HG03565 (cell line): ENCODE data around the gene STX1A.
"Not testable (repeated sequence)": the region's sequence is repeated elsewhere in the genome, so short reads cannot be mapped to it uniquely, and the experiment has no call there.

Experiments
- ATAC-seq: cut with Tn5 transposase; IDR thresholded peaks from one replicate; pipeline ENCODE4 v1.9.1; 2021; ENCODE audit warnings: mild to moderate bottlenecking, moderate library complexity; ENCODE audit not compliant: unreplicated experiment

Gene STX1A

DNA sequence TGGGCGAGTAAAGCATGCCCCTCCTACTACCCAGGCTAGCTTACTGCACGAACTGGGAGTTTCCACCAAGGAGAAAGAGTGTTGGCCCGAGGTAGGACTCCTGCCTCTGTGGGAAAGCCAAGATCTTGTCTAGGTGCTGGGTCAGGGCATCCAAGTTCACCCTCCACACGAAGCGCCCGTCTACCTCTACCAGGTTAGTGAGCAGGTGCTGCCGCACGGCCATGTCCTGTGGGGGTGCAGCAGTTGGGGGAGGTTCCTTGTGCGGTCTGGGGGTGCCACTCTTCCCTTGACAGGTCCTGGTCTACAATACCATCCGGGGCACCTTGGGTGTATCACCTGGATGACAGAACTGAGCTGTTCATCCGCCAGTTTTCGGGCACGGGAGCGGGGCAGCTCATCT, 17.4 kb upstream of the STX1A start:
- ATAC-seq, result no peak

DNA sequence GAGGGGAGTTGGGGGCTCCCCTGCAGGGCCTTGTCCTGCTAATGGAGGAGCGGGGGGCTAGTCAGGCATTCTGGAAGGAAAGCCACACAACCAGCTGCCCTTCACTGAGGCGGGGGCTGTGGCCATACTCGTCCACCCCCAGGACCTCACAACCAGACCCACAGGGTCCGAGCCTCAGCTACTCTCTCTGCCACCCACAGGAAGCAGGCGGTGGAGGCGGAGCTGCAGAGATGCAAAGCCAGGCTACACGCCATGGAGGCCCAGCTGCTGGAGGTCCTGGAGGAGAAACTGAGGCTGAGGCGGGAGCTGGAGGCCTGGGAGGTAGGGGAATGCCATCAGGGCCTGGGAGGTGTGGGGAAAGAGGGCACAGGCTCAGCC, 16.0 kb upstream of the STX1A start:
- ATAC-seq, result no peak

DNA sequence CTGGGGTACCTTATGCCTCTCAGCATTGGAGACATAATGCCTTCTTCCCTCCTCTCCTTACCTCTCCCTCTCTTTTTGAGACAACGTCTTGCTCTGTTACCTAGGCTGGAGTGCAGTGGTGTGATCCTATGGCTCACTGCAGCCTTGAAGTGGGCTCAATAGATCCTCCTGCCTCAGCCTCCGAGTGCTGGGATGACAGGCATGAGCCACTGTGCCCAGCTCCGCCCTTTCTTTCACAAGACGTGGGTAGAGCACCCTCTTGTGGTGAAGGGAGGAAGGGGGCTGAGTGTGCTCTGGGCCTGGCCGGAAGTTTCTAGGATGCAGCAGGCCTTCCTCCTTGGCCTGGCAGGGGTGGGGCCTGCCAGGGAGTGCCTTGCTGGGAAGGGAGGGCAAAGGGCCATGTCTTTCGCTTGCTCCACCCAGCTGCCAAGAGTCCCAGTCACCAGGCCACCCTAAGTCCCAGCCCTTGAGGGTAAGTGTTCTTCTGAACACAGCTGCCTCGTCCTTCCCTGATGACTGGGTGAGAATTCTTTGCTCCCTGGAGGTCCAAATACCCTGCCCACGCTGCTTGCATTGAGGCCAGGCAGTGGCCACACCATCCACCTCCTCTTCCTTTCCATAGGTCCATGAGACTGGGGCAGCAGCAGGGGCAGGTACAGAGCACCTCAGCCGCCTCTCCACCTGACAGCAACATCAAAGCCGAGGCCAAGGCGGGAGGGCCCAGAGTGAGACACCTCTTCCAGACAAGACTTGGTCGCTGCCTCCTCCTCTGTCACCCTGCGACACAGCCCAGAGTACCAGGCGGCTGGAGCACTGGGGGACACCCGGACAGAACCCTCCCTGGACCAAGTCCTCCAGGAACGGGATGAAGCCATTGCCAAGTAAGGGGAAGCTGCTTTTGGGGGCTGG, 15.4 kb upstream of the STX1A start:
- no peak for ATAC-seq

DNA sequence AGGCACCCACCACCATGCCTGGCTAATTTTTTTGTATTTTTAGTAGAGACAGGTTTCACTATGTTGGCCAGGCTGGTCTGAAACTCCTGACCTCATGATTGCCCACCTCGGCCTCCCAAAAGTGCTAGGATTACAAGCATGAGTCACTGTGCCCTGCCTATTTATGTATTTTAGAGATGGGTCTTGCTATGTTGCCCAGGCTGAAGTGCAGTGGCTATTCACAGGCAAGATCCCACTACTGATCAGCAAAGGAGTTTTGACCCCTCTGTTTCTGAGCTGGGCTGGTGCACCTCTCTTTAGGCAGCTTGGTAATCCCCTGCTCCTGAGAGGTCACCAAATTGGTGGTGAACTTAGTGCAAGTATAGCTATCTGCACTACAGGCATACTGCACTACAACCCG, 12.9 kb upstream of the STX1A start:
- ATAC-seq, result no peak

DNA sequence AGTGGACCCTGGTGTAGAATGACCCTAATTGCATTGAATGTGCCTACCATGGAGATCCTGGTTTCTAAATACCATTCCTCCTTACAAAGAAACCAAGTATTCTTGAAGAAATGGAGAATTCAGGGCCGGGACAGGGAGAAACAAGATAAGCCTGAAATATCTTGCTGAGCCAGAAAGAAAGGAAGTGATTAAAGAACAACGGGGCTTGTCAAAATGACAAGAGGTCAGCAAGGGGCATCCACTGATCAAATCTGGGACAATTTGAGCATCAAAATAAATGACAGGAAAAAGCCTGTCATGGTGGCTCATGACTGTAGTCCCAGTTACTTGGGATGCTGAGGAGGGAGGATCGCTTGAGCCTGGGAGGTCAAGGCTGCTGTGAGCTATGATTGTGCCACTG, 11.0 kb upstream of the STX1A start:
- ATAC-seq, result no peak

DNA sequence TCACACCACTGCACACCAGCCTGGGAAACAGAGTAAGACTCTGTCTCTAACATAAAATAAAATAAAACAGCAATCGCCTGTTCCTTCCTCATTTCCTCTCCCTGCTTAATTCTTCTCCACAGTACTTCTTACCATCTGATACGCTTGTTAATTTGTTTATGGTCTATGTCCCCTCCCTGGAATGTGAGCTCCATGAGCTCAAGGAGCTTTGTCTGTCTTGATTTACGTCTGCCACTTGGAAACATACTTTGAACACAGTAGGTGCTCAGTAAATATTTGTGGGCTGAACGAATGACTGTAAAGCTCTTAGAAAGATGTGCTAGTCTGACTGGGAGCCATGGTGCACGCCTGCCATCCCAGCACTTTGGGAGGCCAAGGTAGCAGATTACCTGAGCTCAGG, 9.1 kb upstream of the STX1A start:
- no peak for ATAC-seq

DNA sequence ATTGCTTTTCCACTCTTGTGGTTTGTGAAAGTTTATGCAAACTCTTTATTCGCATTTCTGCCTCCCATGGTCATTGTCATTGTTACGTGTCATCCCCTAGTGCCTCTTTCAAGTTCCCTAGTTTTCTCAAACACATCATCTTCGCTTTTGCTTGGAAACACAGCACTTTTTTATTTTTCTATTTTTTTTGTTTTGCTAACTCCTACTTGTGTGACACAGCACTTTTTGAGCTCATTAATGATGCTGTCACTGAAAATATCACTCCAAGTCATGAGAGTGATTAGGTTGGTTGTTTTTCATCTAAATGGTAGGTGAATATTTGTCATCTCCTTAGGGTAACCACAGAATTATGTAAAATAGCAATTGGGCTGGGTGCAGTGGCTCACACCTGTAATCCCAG, 8.5 kb upstream of the STX1A start:
- no peak for ATAC-seq

DNA sequence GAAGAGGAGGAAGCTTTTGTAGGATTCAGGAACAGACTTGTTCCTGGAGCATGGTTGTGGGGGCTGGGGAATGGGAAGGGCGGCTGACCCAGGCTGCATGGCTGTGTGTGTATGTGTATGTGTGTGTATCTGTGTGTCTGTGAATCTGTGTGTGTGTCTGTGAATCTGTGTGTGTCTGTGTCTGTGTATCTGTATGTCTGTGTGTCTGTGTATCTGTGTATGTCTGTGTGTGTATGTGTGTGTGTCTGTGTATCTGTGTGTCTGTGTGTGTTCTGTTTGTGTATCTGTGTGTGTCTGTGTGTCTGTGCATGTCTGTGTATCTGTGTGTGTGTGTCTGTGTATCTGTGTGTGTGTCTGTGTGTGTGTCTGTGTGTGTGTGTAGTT, 6.6 kb upstream of the STX1A start:
- ATAC-seq, result no peak

DNA sequence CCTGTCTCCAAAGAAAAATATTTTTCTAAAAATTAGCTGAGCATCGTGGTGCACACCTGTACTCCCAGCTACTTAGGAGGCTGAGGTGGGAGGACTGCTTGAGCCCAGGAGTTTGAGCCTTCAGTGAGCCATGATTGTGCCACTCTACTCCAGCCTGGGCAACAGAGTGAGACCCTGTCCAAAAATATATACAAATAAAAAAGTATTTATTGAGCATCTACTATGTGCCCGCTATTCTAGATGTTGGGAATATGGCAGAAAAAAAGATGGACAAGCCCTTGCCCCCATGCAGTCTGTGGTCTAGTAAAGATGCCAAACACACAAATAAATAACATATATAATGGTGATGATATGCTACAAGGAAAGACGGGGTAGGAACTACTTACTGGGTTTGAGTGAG, 4.3 kb upstream of the STX1A start:
- ATAC-seq, result no peak

DNA sequence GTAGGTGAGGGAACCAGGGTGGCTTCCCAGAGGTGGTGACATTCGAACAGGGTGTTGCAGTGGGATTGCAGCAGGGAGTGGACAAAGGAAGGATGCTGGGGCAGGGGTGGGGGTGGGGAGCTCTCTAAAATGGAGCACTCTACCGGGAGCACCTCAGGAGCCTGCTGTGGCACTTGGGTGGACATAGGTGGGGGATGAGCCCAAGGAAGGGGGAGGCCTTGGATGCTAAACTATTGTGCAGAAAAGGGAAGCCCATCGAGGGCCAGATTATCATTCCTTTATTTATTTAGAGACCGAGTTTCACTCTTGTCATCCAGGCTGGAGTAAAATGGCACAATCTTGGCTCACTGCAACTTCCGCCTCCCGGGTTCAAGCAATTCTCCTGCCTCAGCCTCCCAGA, 3.3 kb upstream of the STX1A start:
- no peak for ATAC-seq

DNA sequence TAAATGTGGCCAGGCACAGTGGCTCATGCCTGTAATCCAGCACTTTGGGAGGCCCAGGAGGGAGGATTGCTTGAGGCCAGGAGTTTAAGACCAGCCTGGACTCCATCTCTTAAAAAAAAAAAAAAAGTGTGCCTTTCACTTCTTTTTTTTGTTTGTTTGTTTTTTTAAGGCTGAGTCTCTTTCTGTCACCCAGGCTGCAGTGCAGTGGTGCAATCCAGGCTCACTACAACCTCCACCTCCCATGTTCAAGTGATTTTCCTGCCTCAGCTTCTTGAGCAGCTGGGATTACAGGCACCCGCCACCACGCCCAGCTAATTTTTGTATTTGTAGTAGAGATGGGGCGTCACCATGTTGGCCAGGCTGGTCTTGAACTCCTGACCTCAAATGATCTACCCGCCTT, 2.7 kb upstream of the STX1A start:
- ATAC-seq, result not testable (repeated sequence)

DNA sequence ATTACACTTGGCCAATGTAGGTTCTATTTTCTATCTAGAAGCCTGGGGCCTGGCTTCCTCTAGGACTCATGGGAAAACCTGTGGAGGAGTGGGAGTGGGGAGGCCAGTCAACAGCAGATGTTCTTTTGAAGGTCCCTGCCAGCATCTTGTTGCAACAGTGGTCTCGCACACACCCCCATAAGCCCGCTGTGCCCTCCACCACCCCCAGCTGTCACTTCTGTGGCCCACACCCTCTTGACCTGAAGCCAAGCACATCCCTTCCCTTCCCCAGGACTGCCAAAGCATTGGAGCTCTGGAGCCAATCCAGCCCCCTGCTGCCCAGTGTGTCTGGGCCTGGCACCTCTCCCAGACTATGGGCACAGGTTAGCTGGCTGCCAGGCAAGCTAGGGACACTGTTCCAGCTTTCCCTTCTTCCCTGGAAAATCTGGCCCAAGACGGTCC, 1.9 kb upstream of the STX1A start:
- ATAC-seq, result no peak

DNA sequence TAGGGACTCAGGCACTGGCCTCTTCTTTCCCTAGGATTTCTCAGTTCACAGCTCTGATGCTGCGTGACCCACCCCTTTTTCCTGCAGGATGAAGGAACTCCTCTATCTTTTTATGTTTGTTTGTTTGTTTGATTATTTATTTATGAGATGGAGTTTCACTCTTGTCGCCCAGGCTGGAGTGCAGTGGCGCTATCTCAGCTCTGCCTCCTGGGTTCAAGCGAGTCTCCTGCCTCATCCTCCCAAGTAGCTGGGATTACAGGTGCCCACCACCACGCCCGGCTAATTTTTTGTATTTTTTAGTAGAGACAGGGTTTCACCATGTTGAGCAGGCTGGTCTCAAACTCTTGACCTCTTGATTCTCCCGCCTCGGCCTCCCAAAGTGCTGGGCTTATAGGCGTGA, 974 bp upstream of the STX1A start:
- not testable (repeated sequence) for ATAC-seq

DNA sequence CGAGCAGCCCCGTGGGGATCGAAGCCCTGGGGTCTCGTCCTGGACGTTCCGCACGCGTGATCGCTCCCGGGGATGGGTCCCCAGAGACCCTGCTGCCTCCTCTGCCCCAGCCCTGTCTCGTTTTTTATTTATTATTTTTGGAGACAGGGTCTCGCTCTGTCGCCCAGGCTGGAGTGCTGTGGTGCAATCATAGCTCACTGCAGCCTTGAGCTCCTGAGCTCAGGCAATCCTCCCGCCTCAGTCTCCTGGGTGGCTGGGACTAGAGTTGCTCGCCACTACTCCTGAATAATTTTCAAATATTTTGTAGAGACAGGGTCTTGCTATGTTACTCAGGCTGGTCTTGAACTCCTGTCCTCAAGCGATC, 319 bp upstream of the STX1A start:
- ATAC-seq, result no peak

DNA sequence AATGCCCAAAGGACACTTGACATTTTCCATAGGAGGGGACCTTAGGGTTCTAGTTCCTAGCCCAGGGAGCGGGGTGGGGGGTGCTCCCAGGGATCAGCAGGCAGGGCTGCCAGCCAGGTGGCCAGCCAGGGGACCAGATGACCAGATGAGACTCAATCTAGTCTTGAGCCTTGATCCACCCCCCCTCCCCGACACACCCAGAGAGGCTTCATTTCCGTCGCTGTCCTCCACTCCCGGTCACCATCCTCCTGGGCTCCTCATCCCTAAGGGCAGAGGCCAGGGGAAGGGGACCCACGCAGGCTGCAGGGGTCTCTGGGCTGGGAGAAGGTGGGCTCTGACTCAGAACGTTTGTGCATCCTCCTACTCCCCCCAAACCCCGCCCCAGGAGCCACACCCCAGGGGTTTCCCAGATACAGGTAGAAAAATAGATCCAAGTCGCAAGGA, 1.0 kb downstream of the STX1A start:
- ATAC-seq, result no peak

DNA sequence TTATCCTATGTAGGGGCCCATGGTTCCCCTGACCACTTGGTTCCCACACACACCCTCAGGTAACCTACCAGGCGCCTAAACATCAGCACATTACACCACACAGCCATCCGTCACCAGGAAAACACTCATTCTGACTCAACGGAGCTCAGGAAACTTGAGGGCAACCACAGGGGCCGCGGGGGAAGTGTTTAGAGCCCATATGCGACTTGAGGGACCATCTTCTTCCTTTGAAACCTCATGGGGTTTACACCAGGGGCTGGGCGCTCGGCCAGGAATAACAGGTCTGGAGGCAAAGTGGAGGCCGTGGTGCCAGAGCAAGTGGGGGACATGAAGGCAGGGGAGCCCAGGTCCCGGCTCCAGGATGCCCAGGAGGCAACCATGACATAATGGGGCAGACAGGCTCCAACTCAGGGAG, 1.5 kb downstream of the STX1A start:
- ATAC-seq, result no peak

DNA sequence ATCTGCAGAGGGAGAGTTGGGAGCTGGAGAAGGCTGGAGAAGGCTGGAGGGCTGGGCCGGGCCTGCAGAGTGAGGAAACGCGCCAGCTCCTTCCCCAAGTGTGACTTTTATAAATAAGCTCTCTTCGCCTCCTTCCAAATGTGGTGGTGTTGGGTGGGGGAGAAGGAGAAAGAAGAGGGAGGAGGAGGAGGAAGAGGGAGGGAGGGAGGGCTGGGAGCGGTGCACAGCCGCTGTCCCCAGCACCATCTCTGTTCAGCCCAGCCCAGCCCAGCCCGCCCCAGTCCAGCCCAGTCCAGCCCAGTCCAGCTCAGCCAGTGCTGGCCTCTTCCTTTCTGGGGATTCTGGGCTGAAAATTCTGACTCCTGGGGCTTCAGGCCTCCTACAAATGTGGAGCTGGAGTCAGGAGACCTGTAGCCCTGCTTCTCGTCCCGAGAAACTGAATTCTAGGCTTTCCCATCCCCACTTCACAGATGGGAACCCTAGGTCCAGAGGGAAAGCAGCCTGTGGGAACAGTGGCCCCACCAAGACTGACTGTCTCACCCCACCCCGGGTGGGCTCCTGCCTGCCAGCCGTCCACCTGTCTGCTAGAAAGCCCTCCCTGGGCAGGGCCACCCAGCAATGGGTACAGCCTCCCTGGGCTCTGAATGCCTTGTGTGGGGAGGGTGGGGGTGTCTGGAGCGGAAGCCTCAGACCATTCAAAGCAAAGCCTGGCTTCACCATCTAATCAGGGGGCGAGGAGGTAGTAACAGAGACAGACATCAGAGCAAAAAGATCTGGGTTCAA, 2.3 kb downstream of the STX1A start:
- no peak for ATAC-seq

DNA sequence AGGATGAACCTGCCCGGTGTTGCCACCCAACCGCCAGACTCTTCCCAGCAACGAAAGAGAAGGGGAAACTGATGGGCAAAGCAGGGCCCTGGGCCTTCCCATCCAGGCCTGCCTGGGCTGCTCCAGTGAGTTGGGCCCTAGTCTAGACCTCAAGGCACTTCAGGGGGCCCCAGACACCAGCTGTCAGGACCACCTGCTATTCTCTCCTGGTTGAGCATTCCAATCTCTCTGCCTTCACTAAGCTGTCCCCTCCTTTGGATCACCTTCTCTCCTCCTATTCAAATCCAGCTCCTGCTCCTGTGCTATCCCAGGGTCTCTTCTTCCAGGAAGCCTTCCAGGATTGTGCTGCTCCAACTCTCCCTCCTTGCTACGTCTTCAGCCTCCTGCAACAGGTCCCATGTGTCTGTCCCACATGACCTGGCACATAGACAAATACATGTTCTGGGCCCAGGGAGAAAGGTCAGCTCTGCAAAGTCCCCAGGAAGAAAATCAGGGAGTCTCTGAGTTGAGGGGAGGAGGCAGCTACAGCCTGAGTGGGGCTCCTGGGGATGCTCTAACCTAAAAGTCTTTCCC, 3.1 kb downstream of the STX1A start:
- no peak for ATAC-seq

DNA sequence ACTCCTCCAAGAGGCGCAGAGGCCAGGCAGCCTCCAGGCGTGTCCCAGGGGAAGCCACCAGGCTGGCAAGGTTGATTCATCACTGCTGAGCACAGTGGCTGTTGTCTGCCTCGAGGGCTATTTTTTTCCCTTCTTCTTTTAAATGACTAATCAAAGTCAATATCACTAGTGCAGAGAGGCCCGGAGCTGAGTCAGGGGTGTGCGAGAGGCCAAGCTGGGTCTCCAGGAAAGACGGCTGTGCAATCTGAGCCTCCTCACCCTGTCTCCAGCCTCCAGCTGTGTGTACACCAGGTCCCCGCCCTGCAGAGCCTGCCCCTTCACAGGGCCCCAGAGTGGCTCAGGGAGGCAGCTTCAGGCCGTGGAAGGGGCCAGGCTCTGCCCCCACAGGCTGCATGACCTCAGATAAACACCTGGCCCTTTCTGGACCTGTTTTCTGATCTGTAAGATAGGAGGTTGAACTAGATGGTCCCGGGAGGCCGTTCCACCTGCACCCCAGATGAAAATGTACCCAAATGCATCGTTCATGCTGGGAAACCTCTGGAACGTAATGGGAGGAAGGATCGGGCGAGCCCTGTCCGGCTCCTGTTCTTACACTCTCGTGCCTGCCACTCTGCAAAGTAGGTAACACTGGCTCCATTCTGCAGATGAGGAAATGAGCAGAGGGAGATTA, 3.7 kb downstream of the STX1A start:
- no peak for ATAC-seq

DNA sequence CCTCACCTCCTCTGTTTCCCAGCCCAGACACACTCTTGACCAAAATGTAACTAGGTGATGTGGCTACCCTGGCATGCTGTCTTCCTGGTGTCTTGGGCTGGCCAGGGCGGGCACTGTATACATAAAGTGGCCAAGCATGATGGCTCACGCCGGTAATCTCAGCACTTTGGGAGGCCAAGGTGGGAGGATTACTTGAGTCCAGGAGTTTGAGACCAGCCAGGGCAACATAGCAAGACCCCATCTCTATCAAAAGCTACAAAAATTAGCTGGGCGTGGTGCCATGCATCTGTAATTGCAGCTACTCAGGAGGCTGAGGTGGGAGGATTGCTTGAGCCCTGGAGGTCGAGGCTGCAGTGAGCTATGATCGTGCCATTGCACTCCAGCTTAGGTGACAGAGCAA, 6.2 kb downstream of the STX1A start:
- not testable (repeated sequence) for ATAC-seq

DNA sequence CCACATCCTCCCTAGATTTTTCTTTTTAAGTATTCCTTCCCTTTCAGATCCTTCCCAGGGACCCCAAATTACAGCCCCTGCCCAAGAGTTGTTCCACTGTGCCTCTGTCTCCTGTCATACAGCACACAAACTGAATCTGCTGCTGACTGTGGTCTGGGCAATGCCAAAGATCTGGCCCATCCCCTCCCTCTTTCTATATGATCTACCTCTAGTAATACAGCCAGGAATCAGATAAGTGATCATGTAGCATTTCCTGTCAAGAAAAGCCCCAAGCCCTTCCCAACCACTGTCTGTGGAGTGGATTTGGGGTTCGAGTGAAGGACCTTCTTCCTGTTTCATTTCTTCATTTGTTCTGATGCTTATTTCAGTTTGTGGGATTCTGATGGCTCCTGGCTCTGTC, 6.7 kb downstream of the STX1A start:
- ATAC-seq, result no peak
